HepG2 (cell line): ENCODE measurements around the gene NNAT. TPM values are rescaled to one million over a fixed set of nuclear protein-coding genes. Genes with fewer than 3 reads are reported as not detected.

Experiments
- BCL3 ChIP-seq: sonication (generic); formaldehyde crosslinking; IDR thresholded peaks from 2 replicates; pipeline ENCODE4 v1.5.1; 2020; ENCODE audit warnings: mild to moderate bottlenecking, missing genetic modification reagents, moderate library complexity
- CTCF ChIP-seq: sonication (generic); formaldehyde crosslinking; IDR thresholded peaks from 2 replicates; pipeline ENCODE4 v1.5.0; 2020; ENCODE audit warnings: mild to moderate bottlenecking, missing genetic modification reagents, moderate library complexity
- HMGXB4 ChIP-seq, 2 experiments: sonication (generic) in 1 of 2; formaldehyde crosslinking in 1 of 2; IDR thresholded peaks; 2 replicates each; pipeline versions ENCODE4 v1.4.0 to v1.6.1; 2018 to 2020; ENCODE audit warnings: missing genetic modification reagents in 2 of 2, borderline replicate concordance in 1 of 2, low read depth in 1 of 2, mild to moderate bottlenecking in 1 of 2, missing biosample characterization in 1 of 2
- POLR2A ChIP-seq, 2 experiments: IDR thresholded peaks; 2 replicates each; pipeline ENCODE4 v1.6.1; 2011; ENCODE audit warnings: low read depth in 2 of 2, low read length in 2 of 2, mild to moderate bottlenecking in 1 of 2, moderate library complexity in 1 of 2; ENCODE audit not compliant: insufficient read depth in 1 of 2
- RFX1 ChIP-seq: fragments of 450-650 bp; IDR thresholded peaks from 2 replicates; pipeline ENCODE4 v1.6.1; 2017
- SSRP1 ChIP-seq: IDR thresholded peaks from 2 replicates; pipeline ENCODE4 v1.6.1; 2016; ENCODE audit warnings: control low read depth
- TEF ChIP-seq: sonication (generic); formaldehyde crosslinking; IDR thresholded peaks from 2 replicates; pipeline ENCODE4 v1.5.0; 2020; ENCODE audit warnings: missing genetic modification reagents
- TFDP1 ChIP-seq: IDR thresholded peaks from 2 replicates; pipeline ENCODE4 v1.6.1; 2016; ENCODE audit warnings: missing compliant biosample characterization, missing genetic modification reagents, borderline replicate concordance
- ZBTB34 ChIP-seq: sonication (generic); formaldehyde crosslinking; IDR thresholded peaks from 2 replicates; pipeline ENCODE4 v1.8.0; 2022; ENCODE audit warnings: mild to moderate bottlenecking, missing genetic modification reagents
- ZFYVE20 ChIP-seq: sonication (generic); formaldehyde crosslinking; IDR thresholded peaks from 2 replicates; pipeline ENCODE4 v1.8.0; 2023; ENCODE audit warnings: low read depth, mild to moderate bottlenecking, moderate library complexity, missing genetic modification reagents, borderline replicate concordance
- ZNF101 ChIP-seq: sonication (generic); formaldehyde crosslinking; IDR thresholded peaks from 2 replicates; pipeline ENCODE4 v1.4.0; 2020; ENCODE audit warnings: mild to moderate bottlenecking, low read depth, missing genetic modification reagents, borderline replicate concordance
- ZNF276 ChIP-seq: sonication (generic); formaldehyde crosslinking; IDR thresholded peaks from 2 replicates; pipeline ENCODE4 v1.4.0; 2020; ENCODE audit warnings: mild to moderate bottlenecking, low read depth, missing genetic modification reagents
- ZNF33B ChIP-seq: sonication (generic); formaldehyde crosslinking; IDR thresholded peaks from 2 replicates; pipeline ENCODE4 v1.5.1; 2020; ENCODE audit warnings: mild to moderate bottlenecking, missing genetic modification reagents
- ZNF362 ChIP-seq: sonication (generic); formaldehyde crosslinking; IDR thresholded peaks from 2 replicates; pipeline ENCODE4 v1.4.0; 2020; ENCODE audit warnings: missing genetic modification reagents, mild to moderate bottlenecking, borderline replicate concordance
- ZNF44 ChIP-seq: sonication (generic); formaldehyde crosslinking; IDR thresholded peaks from 2 replicates; pipeline ENCODE4 v1.5.1; 2020; ENCODE audit warnings: mild to moderate bottlenecking, missing genetic modification reagents
- ZNF747 ChIP-seq: sonication (generic); formaldehyde crosslinking; IDR thresholded peaks from 2 replicates; pipeline ENCODE4 v1.8.1; 2023; ENCODE audit warnings: missing genetic modification reagents, mild to moderate bottlenecking, borderline replicate concordance
- ZNF879 ChIP-seq: sonication (generic); formaldehyde crosslinking; IDR thresholded peaks from 2 replicates; pipeline ENCODE4 v1.8.1; 2023; ENCODE audit warnings: missing genetic modification reagents
- ZSCAN25 ChIP-seq: sonication (generic); formaldehyde crosslinking; IDR thresholded peaks from 2 replicates; pipeline ENCODE4 v1.8.0; 2022; ENCODE audit warnings: mild to moderate bottlenecking, missing genetic modification reagents
- polyA plus RNA-seq, 8 experiments: library from polyadenylated mRNA; depleted of rRNA in 3 of 8; stranded (reverse) in 7 of 8; unstranded in 1 of 8; fragments of >200 nt; fragmentation: Illumina TruSeq in 4 of 8; extraction: Trizol in 4 of 8; gene quantifications; 2 replicates each; pipeline versions ENCODE4 v1.2.1 to v1.2.3, GENCODE V29; 2011 to 2016; ENCODE audit warnings: low read depth in 4 of 8, missing spikeins in 1 of 8, mixed read lengths in 1 of 8; ENCODE audit not compliant: insufficient read depth in 1 of 8
- total RNA-seq, 5 experiments: library from RNA; depleted of rRNA; stranded (reverse); fragments of >200 nt; fragmentation: Illumina TruSeq; extraction: Trizol; gene quantifications; 2 replicates each; pipeline ENCODE4 v1.2.3, GENCODE V29; 2016; ENCODE audit warnings: low read depth in 1 of 5

Gene NNAT
- total and polyA plus RNA-seq, 2 of the 13 experiments (the other 11 are each of a cell fraction or from before 2014, with no cell fraction given) = not detected

- TF ChIP-seq ZNF276 (CRISPR knock-in tag) = no peak
- TF ChIP-seq ZFYVE20 (CRISPR knock-in tag) = no peak
- no peak for TF ChIP-seq ZNF879
- no peak for TF ChIP-seq ZBTB34
- no peak for TF ChIP-seq ZNF747 (CRISPR knock-in tag)
- no peak for TF ChIP-seq TEF (CRISPR knock-in tag)
- no peak for TF ChIP-seq ZNF362 (CRISPR knock-in tag)
- TF ChIP-seq RFX1 = no peak
- no peak for TF ChIP-seq TFDP1 (CRISPR knock-in tag)
- 0 out of 2 replicates have a peak, but pooled peaks have one; percentile 17 for TF ChIP-seq BCL3
- no peak for TF ChIP-seq ZSCAN25 (CRISPR knock-in tag)
- 0 out of 2 replicates have a peak, but pooled peaks have one; percentile 47 for TF ChIP-seq ZNF44
- peak; percentile 43; the same call in 1 of the 2 replicates for TF ChIP-seq ZNF33B (CRISPR knock-in tag)
- no peak for TF ChIP-seq HMGXB4 (CRISPR knock-in tag; IDR thresholded peaks at IDR 0.05; ENCODE audit: borderline replicate concordance in 1 of 2, low read depth in 1 of 2)
- no peak for TF ChIP-seq CTCF
- no peak for TF ChIP-seq SSRP1 (CRISPR knock-in tag)
- 0 out of 4 replicates have a peak, but pooled peaks of 1 of the 2 experiments have one; percentile 7 for TF ChIP-seq POLR2A (IDR thresholded peaks at IDR 0.05; ENCODE audit: insufficient read depth in 1 of 2, low read depth in 2 of 2, low read length in 2 of 2)
- no peak for TF ChIP-seq ZNF101 (CRISPR knock-in tag)
These were observed 5.2 kb upstream of the NNAT start (continued) for GRCh38 chr20:37515876-37516275.
